IMR-90 (cell line): ENCODE results near the gene CACNA2D3. TPM values are rescaled to one million over a fixed set of nuclear protein-coding genes. Genes with fewer than 3 reads are reported as not detected.

ENCODE experiments used
- ATAC-seq: fragments of 200-7000 bp; cut with Tn5 transposase; 2 replicates; pipeline ENCODE4 v1.9.1; 2020; ENCODE audit warnings: low read depth, mild to moderate bottlenecking, moderate library complexity
- BruUV-seq: library from RNA; stranded (reverse); fragments of 400-500 nt; replicated peaks from 2 replicates; lab custom pipeline; 2021; lab: Mats Ljungman, UMichigan
- CTCF ChIA-PET: fragments of 300-600 bp; formaldehyde crosslinking; extraction: SDS; loops from one replicate; lab custom pipeline; 2021; ENCODE audit warnings: antibody characterized with exemption; lab: Yijun Ruan, JAX
- POLR2A ChIA-PET: fragments of 300-600 bp; sonication (Branson Sonifier 250); formaldehyde crosslinking; loops from one replicate; lab custom pipeline; 2022; ENCODE audit warnings: antibody characterized with exemption; ENCODE audit not compliant: unreplicated experiment; lab: Charles Lee
- DNase-seq: peaks from one replicate; pipeline ENCODE4 v3.0.0; 2013
- H2AFZ ChIP-seq: replicated peaks from 2 replicates; pipeline ENCODE3; 2013; ENCODE audit warnings: low read length, mild to moderate bottlenecking; ENCODE audit not compliant: poor library complexity
- H2AK5ac ChIP-seq: 2 replicates; pipeline ENCODE4 v1.6.1; 2013; ENCODE audit warnings: low read depth, low read length, inconsistent platforms
- H2AK9ac ChIP-seq: replicated peaks from 2 replicates; pipeline ENCODE3; 2013; ENCODE audit warnings: mild to moderate bottlenecking, low read depth, low read length, moderate library complexity; ENCODE audit not compliant: poor library complexity
- H2BK120ac ChIP-seq: 2 replicates; pipeline ENCODE4 v1.6.1; 2013; ENCODE audit warnings: low read depth, low read length, inconsistent platforms
- H2BK15ac ChIP-seq: 3 replicates; pipeline ENCODE4 v1.6.1; 2013; ENCODE audit warnings: low read depth, low read length, inconsistent platforms
- H2BK20ac ChIP-seq: 2 replicates; pipeline ENCODE4 v1.6.1; 2013; ENCODE audit warnings: low read depth, mild to moderate bottlenecking, inconsistent platforms, low read length, moderate library complexity
- H2BK5ac ChIP-seq: 2 replicates; pipeline ENCODE4 v1.6.1; 2013; ENCODE audit warnings: mild to moderate bottlenecking, low read depth, low read length, inconsistent platforms; ENCODE audit not compliant: poor library complexity, severe bottlenecking
- H3K14ac ChIP-seq: replicated peaks from 2 replicates; pipeline ENCODE4 v1.6.1; 2013; ENCODE audit warnings: low read depth, low read length, inconsistent platforms
- H3K18ac ChIP-seq: 2 replicates; pipeline ENCODE4 v1.6.1; 2013; ENCODE audit warnings: low read depth, low read length, control low read depth
- H3K23ac ChIP-seq: 2 replicates; pipeline ENCODE4 v1.6.1; 2013; ENCODE audit warnings: low read depth, low read length, inconsistent platforms
- H3K27ac ChIP-seq: 2 replicates; pipeline ENCODE4 v1.5.1; 2013; ENCODE audit warnings: mild to moderate bottlenecking, control low read depth, low read length; ENCODE audit not compliant: insufficient read depth
- H3K27me3 ChIP-seq: 2 replicates; pipeline ENCODE4 v1.6.1; 2013; ENCODE audit warnings: low read length; ENCODE audit not compliant: control insufficient read depth, insufficient read depth
- H3K36me3 ChIP-seq: 2 replicates; pipeline ENCODE4 v1.6.1; 2013; ENCODE audit warnings: low read length, mixed read lengths; ENCODE audit not compliant: control insufficient read depth, insufficient read depth
- H3K4ac ChIP-seq: 2 replicates; pipeline ENCODE4 v1.6.1; 2013; ENCODE audit warnings: low read depth, low read length, inconsistent platforms
- H3K4me1 ChIP-seq: 2 replicates; pipeline ENCODE4 v1.6.1; 2013; ENCODE audit warnings: low read length, mixed read lengths; ENCODE audit not compliant: control insufficient read depth, insufficient read depth
- H3K4me2 ChIP-seq: 2 replicates; pipeline ENCODE4 v1.6.1; 2013; ENCODE audit warnings: low read depth, mild to moderate bottlenecking, control low read depth, low read length, moderate library complexity
- H3K4me3 ChIP-seq: 2 replicates; pipeline ENCODE4 v1.5.1; 2013; ENCODE audit warnings: low read depth, mild to moderate bottlenecking, control low read depth, low read length, moderate library complexity; ENCODE audit not compliant: insufficient read depth
- H3K56ac ChIP-seq: 2 replicates; pipeline ENCODE4 v1.6.1; 2013; ENCODE audit warnings: low read length, inconsistent platforms; ENCODE audit not compliant: insufficient read depth; ENCODE audit errors: extremely low read depth
- H3K79me1 ChIP-seq, 2 experiments: 2 replicates each; pipeline ENCODE4 v1.6.1; 2013; ENCODE audit warnings: low read length in 2 of 2, inconsistent platforms in 1 of 2, low read depth in 1 of 2
- H3K9ac ChIP-seq: 2 replicates; pipeline ENCODE4 v1.6.1; 2013; ENCODE audit warnings: low read depth, low read length, control low read depth
- H3K9me1 ChIP-seq: 2 replicates; pipeline ENCODE4 v1.6.1; 2013; ENCODE audit warnings: low read length, inconsistent platforms; ENCODE audit not compliant: insufficient read depth
- H3K9me3 ChIP-seq: 2 replicates; pipeline ENCODE4 v1.6.1; 2013; ENCODE audit warnings: low read length; ENCODE audit not compliant: control insufficient read depth, insufficient read depth
- H4K20me1 ChIP-seq: 2 replicates; pipeline ENCODE4 v1.6.1; 2013; ENCODE audit warnings: low read length, inconsistent platforms; ENCODE audit not compliant: insufficient read depth
- H4K5ac ChIP-seq: 2 replicates; pipeline ENCODE4 v1.6.1; 2013; ENCODE audit warnings: mild to moderate bottlenecking, low read depth, low read length, control low read depth
- H4K8ac ChIP-seq, 2 experiments: 2 replicates each; pipeline ENCODE4 v1.6.1; 2013; ENCODE audit warnings: low read depth in 2 of 2, low read length in 2 of 2, control low read depth in 1 of 2, inconsistent platforms in 1 of 2
- H4K91ac ChIP-seq: 2 replicates; pipeline ENCODE4 v1.6.1; 2013; ENCODE audit warnings: low read depth, low read length, inconsistent platforms; ENCODE audit not compliant: insufficient read depth
- CEBPB ChIP-seq: IDR thresholded peaks from 2 replicates; pipeline ENCODE4 v1.6.1; 2012; ENCODE audit warnings: low read depth, low read length, improper control_type of control experiment
- ELK1 ChIP-seq: fragments of 150-350 bp; IDR thresholded peaks from 2 replicates; pipeline ENCODE4 v1.6.1; 2016; ENCODE audit warnings: low read depth, mild to moderate bottlenecking, low read length, moderate library complexity, borderline replicate concordance
- MAFK ChIP-seq: IDR thresholded peaks from 2 replicates; pipeline ENCODE4 v1.6.1; 2012; ENCODE audit warnings: low read depth, low read length, improper control_type of control experiment
- MXI1 ChIP-seq: IDR thresholded peaks from 2 replicates; pipeline ENCODE4 v1.6.1; 2012; ENCODE audit warnings: low read depth, mild to moderate bottlenecking, low read length, moderate library complexity, borderline replicate concordance
- NFE2L2 ChIP-seq: fragments of 150-350 bp; IDR thresholded peaks from 2 replicates; pipeline ENCODE4 v1.6.1; 2016; ENCODE audit warnings: low read depth, mild to moderate bottlenecking, low read length
- WGBS, 2 experiments: methylation state at CpG; one replicate each; pipeline versions ENCODE4 v1.1.5 to v1.1.7; 2013; ENCODE audit warnings: missing lambda C conversion rate in 2 of 2; ENCODE audit not compliant: insufficient read length in 1 of 2; ENCODE audit errors: extremely low coverage in 2 of 2; 5-methylcytosine and 5-hydroxymethylcytosine counted together
- dilution Hi-C: fragments of 300-500 bp; cut with HindIII; formaldehyde crosslinking; loops from one replicate; pipeline ENCODE4 v1.14.3; 2018; ENCODE audit warnings: low sequenced_read_pairs; ENCODE audit not compliant: unreplicated experiment
- in situ Hi-C: fragments of 300-500 bp; cut with MboI; formaldehyde crosslinking; loops from 3 replicates; pipeline ENCODE4 v1.14.3; 2019; ENCODE audit warnings: low sequenced_read_pairs, inconsistent platforms, mixed read lengths
- intact Hi-C: fragments of 100-400 bp; cut with micrococcal nuclease; formaldehyde crosslinking; loops from 2 replicates; pipeline ENCODE4 v1.10.0; 2022
- polyA plus RNA-seq, 3 experiments: library from polyadenylated mRNA; depleted of rRNA; stranded (reverse); fragments of >200 nt; gene quantifications; 2 replicates each; pipeline ENCODE4 v1.2.3, GENCODE V29; 2012; ENCODE audit warnings: low replicate concordance in 1 of 3
- total RNA-seq: library from RNA; depleted of rRNA; stranded (reverse); fragments of >200 nt; gene quantifications from 2 replicates; pipeline ENCODE4 v1.2.3, GENCODE V29; 2012

Gene CACNA2D3
- total and polyA plus RNA-seq, 2 of the 4 experiments (the other 2 are of a cell fraction) = 0.36 to 0.41 TPM

GRCh38 chr3:54494209-54494608 lies 371.9 kb downstream of the CACNA2D3 start:
- intact Hi-C loops = no loop called here
- POLR2A ChIA-PET = no interaction called here
- CTCF ChIA-PET = no interaction called here
- Histone ChIP-seq H3K9me1 (no peaks in the 10 kb centered on the region), H3K56ac (no peak overlapping the region), H3K27ac (no peak overlapping the region), H4K8ac (no peak overlapping the region), H3K9me3 (peaks cover 4% of the 10 kb centered on the region; the same call in 1 of the 2 replicates), H2BK15ac (no peak overlapping the region), H4K20me1 (no peaks in the 10 kb centered on the region), H2BK20ac (no peak overlapping the region), H3K27me3 (no peaks in the 10 kb centered on the region), H4K91ac (no peak overlapping the region), H3K36me3 (no peaks in the 10 kb centered on the region), H2AFZ (no peak overlapping the region), H3K4me2 (no peak overlapping the region), H3K4ac (no peak overlapping the region), H2AK5ac (no peak overlapping the region), H3K9ac (no peak overlapping the region), H3K4me1 (no peaks in the 10 kb centered on the region), H4K5ac (no peak overlapping the region), H2BK120ac (no peak overlapping the region), H3K79me1 (no peaks in the 10 kb centered on the region), H3K4me3 (no peak overlapping the region), H3K18ac (no peak overlapping the region), H2AK9ac (no peak overlapping the region), H2BK5ac (no peak overlapping the region), H3K23ac (no peak overlapping the region), H3K14ac (no peak overlapping the region)
- dilution Hi-C loops = no loop called here
- DNase-seq (no peak), ATAC-seq (no peak)
- WGBS, 2 experiments = no CpG with 5 or more reads among the region's 4 CpGs
- BruUV-seq = no TSS peak
- in situ Hi-C loops = no loop called here
- no peak for TF ChIP-seq NFE2L2
- TF ChIP-seq ELK1 = no peak
- no peak for TF ChIP-seq MAFK
- no peak for TF ChIP-seq MXI1
- no peak for TF ChIP-seq CEBPB
